GM19328 (cell line): ENCODE results near the gene TSGA10.
"Not testable (repeated sequence)": the region's sequence is repeated elsewhere in the genome, so short reads cannot be mapped to it uniquely, and the experiment has no call there.

Experiments used
- ATAC-seq: cut with Tn5 transposase; IDR thresholded peaks from one replicate; pipeline ENCODE4 v1.9.1; 2021; ENCODE audit warnings: mild to moderate bottlenecking, moderate library complexity; ENCODE audit not compliant: unreplicated experiment

The TSGA10 gene

DNA sequence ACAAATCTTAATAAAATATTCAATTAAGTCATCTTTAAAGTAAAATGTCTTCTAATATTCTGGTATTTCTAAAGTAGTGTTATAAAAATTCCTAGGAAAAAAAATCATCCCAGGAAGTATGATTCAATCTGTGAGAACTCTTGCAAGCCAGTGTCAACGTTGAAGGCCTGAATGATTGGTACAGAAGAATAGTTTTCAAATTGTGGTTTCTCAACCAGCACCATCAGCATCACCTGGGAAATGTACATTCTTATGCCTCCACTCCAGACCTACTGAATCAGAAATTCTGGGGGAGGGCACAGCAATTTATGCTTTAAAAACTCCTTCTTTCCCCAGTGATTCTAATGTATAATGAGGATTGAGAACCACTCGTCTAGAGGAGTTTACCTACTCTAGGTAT, 75.5 kb downstream of the TSGA10 start:
- no peak for ATAC-seq

DNA sequence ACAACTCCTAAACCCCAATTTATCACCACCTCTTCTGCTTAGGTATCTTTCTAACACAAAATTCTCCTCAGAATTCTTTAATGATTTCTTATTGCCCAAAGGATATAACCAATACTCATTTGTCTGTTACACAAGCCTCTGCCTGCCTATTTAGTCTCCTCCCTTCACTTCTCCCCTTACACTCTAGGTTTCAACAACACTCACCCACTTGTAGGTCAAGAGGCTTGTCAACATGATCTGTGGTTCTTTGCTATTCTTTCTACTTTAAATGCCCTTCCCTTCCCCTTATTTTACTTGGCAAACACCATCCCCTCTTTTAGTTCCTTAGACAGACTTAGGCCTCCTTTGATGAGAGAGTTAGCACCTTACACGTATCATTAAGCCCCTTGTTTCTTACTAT, 82.2 kb downstream of the TSGA10 start:
- ATAC-seq: no peak

DNA sequence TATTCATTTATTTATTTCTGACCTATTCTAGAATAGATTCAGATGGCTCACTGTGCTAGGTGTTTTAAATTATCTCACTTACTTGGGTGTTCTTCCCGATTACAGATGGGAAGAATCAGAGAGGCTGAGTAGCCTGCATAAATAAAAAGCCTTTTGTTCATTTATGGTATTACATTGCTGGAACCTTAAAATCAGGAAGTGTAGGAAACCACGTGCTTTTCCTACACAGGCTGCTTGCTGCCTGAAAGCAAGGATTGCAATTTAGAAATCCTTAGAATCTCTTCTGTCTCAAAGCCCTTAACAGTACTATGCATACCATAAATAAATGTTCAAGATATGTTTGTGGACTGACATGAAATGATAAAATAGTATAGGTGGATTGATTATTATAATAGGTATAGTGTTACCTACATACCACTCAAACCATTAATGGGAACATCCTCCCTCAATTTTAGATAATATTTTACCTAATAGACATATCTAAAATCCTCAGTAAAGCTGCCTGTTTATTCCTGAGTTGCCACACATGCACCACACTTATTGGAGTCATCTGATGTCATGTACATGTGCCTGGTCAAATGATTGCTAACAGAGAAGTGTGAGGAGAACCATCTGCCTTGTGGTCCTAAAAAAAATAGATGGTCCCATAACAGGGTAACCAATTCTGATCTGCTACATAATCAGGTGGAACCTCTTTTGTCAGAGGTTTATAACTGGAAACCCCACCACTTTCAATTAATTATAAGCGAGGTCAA, 86.7 kb downstream of the TSGA10 start:
- ATAC-seq: no peak

DNA sequence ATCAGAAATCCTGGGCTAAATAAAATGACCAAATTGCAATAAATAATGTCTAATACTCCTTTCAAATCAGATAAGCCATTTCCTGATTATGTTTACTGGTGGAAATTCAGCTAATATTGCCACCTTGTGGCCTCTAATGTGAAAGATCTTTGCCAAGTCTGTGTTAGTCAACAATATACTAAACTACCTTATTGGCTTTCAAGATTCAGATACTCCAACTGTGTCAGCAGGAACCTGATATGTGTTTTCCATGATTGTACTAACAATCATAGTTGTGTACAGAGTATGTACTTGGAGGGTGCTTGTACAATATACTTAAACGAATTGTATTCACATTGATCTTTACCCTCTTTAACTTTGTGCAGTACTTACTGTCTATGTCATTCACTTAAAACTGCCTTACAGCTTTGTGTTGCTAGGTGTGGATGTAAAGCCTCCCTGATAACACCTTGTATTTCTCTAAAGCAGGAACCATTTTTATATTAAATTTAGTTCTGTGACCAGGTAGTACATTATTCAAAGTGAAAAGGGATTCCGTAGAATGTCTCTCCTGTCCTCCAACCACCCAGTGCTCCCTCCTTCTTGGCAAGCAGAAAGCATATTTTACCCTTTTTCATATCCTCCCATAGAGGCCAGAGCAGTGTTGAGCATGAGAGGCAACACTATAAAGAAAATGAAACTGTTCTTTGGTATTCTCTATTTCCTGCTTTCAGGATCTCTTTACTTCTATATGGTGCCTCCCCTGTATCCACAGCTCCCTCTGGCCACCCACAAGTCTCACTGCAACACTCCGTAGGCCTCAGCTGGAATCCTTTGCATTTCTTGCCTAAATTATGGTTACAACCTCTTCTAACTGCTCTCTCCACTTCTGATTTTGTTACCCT, 88.4 kb downstream of the TSGA10 start:
- ATAC-seq: peak; percentile 91

DNA sequence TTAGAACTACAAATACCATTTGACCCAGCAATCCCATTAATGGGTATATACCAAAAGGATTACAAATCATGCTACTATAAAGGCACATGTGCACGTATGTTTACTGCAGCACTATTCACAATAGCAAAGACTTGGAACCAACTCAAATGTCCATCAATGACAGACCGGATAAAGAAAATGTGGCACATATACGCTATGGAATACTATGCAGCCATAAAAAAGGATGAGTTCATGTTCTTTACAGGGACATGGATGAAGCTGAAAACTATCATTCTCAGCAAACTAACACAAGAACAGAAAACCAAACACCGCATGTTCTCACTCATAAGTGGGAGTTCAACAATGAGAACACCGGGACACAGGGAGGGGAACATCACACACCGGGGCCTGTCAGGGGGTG, 105.6 kb downstream of the TSGA10 start:
- ATAC-seq: not testable (repeated sequence)

DNA sequence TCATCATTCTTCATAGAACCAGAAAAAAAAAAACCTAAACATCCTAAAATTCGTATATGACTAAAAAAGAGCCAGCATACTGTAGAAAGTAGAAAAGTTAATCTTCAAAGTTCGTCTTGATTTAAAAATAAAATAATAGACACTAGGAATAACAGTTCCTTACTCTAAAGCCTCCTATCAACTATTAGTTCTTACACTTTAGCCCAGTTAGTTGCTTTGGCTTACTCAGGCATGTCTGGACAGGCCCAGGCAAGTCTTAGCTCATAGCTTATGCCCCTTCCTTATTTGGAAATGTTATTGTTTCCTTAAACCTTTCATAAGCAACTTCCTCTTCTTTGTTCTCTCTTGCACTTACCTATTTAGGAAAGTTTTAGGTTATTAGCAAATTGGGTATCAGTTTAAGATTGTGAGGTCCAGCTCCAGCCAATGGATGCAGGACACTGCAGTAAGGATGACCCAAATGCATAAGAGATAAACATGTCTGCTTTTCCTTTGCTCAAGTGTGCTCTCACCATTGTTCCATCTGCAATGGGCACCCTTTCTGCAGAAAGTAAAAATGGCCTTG, 113.9 kb downstream of the TSGA10 start:
- ATAC-seq: not testable (repeated sequence)

DNA sequence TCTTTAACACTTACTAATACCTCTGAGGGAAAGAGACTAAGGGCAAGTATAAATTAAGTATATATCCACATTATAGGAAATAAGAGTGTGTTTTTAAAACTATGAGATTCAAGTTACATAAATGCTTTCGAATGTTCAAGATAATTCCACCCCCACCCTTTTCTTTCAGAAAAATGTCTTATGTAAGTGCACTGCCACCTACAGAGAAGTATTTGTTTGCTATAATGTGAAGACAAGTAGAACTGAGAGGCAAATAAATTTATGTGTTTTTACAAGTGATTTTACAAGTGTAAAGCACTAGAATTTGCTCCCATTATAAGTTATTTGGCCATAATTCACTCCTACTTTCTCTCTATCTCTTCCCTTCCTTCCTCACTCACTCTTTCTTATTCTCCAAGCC, 118.8 kb downstream of the TSGA10 start:
- no peak for ATAC-seq

DNA sequence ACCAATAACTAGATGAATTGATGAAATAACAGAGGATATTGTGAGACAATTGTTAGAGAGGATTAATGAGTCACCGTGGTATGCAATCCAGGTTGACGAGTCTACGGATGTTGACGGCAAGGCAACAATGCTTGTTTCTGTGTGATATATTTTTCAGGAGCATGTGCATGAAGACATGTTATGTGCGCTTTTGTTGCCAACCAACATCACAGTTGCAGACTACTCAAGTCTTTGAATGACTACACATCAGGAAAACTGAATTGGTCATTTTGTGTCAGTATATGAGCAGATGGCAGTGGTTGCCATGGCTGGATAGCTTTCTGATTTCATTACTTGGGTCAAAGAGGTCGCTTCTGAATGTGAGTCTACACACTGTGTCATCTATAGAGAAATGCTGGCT, 122.0 kb downstream of the TSGA10 start:
- ATAC-seq: no peak

DNA sequence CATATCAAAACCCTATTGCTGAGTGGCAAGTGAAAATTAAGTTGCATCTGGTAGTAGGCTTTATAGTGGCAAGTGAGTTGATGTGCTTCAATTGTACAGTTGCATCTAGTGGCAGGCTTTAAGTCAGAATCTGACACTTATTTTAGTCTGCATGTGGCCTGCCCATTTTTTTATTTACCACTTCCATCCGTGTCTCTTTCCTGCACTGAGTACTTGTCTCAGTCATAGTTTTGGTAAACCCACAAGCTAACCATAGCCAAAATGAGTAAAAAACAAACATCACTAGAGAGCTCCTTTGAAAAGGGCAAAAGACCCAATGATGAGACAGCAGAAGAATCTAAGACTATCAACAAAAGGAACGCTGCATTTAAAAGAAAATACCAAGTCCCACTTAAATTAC, 122.7 kb downstream of the TSGA10 start:
- ATAC-seq: no peak

DNA sequence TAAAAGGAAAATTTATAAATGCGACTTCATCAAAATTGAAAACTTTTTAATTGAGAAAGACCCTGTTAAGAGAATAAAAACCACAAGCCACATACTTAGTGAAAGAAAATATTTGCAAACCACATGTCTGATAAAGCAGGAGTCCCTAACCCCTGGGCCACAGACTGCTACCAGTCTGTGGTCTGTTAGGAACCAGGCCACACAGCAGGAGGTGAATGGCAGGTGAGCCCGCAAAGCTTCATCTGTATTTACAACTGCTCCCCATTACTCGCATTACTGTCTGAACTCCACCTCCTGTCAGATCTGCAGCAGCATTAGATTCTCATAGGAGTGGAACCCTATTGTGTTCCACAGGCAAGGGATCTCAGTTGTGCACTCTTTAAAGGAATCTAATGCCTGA, 123.3 kb downstream of the TSGA10 start:
- ATAC-seq: no peak

DNA sequence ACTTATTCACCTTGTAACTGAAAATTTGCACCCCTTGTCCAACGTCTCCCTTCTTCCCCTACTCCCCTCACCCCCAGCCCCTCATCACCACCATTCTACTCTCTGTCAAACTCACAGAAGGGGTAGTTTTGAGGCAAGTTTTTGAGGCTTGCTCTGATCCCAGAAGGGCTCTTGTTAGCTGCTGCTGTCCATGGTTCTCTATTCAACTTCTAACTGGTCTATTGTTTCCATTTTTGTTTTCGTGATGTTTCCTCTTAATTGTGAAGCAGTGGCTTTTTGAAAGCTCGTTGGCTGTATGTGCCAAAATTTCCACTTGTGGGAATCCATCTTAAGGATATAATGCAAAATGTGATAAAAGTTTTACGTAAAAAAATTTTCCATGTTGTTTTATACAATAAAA, 126.2 kb downstream of the TSGA10 start:
- ATAC-seq: no peak

DNA sequence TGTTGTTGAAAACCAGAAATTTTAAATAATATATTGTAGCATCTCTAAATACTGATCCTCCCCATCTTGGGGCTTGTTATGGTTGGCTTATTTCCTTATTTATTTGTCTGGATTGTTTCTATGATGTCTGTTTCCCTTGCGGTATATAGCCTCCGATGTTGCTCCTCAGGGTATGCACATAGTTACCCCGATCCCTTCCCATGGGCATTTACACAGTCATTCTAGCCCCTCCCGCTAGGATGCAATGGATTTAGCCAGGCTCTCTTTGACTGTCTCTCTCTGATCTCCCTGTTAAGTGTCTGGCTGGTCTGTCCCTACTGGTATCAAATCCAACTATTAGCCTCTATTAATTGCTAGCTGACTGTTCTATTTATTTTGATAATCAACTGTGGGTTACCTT, 126.9 kb downstream of the TSGA10 start:
- ATAC-seq: no peak

DNA sequence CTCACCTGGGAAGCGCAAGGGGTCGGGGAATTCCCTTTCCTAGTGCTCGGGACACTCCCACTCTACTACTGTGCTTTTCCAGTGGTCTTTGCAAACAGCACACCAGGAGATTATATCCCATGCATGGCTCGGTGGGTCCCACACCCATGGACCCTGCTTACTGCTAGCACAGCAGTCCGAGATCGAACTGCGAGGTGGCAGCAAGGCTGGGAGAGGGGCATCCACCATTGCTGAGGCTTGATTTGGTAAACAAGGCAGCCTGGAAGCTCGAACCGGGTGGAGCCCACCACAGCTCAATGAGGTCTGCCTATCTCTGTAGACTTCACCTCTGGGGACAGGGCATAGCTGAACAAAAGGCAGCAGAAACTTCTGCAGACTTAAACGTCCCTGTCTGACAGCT, 154.0 kb downstream of the TSGA10 start:
- ATAC-seq: no peak

DNA sequence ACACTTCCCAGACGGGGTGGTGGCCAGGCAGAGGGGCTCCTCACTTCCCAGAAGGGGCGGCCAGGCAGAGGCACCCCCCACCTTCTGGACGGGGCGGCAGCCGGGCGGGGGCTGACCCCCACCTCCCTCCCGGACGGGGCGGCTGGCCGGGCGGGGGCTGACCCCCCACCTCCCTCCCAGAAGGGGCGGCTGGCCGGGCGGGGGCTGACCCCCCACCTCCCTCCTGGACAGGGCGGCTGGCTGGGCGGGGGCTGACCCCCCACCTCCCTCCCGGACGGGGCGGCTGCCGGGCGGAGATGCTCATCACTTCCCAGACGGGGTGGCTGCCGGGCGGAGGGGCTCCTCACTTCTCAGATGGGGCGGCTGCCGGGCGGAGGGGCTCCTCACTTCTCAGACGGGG, 166.0 kb downstream of the TSGA10 start:
- not testable (repeated sequence) for ATAC-seq

DNA sequence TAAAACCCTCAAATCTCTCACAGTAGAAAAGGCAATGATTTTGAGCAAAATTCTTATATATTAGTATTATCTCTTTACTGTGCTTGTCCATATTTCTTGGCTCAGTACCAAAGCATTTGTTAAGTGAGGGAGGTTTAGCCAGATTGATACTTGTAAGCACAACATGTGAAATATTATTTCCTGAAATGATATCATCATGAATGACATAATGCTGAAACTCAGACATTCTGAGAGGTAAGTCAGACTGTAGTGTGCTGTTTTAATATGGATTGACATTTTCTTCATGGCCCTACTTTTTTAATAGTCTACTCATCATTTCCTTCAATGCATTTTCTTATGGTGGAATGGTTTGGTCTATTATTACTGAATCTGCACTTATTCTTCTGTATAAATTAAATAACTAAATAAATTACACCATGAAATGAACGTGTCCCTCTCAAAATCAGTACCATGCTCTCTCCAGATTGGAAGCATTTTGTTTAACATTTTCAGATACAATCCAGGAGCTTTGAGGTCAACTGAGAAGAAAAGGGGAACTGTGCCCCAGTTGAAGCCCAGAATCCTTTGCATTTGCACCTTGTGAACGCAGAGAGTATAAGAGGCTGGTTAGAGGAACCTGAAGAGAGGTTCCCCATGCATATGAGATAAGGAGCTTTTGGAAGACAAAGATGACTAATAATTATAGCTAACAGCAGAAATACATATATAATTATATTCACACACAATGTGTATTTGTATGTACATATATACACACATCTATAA, 168.7 kb downstream of the TSGA10 start:
- no peak for ATAC-seq

DNA sequence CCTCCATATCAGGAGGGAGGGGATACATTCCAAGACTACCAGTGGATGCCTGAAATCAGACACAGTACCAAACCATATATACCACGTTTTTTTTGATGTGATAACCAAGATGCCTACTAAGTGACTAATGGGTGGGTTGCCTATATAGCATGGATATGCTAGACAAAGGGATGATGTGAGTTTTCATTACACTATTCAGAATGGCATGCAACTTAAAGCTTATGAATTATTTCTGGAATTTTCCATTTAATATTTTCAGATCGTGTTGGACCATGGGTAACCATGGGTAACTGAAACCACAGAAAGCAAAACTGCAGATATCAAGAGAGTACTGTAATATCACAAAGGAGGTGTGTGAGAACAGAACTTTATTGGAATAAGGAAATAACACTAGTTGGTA, 179.1 kb downstream of the TSGA10 start:
- no peak for ATAC-seq

DNA sequence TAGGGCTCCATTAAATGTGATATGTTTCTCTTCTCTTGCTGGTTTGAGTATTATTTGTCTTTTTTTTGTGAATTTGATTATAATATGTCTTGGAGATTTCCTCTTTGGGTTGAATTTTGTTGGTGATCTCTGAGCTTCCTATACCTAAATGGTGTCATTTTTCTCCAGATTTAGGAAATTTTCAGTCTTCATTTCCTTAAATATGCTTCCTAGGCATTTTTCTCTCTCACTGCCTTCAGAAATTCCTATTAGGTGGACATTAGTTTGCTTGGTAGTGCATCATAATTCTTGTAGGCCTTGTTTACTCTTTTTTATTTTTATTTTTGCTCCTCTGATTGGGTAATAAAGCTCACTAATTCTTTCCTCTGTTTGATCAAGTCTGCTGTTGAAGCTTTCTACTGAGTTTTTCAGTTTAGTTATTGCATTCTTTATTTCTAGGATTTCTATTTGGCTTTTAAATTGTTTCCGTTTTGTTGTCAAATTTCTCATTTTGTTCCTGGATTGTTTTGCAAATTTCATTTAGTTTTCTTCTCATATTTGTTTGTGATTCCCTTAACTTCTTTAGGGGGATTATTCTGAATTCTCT, 182.1 kb downstream of the TSGA10 start:
- no peak for ATAC-seq

DNA sequence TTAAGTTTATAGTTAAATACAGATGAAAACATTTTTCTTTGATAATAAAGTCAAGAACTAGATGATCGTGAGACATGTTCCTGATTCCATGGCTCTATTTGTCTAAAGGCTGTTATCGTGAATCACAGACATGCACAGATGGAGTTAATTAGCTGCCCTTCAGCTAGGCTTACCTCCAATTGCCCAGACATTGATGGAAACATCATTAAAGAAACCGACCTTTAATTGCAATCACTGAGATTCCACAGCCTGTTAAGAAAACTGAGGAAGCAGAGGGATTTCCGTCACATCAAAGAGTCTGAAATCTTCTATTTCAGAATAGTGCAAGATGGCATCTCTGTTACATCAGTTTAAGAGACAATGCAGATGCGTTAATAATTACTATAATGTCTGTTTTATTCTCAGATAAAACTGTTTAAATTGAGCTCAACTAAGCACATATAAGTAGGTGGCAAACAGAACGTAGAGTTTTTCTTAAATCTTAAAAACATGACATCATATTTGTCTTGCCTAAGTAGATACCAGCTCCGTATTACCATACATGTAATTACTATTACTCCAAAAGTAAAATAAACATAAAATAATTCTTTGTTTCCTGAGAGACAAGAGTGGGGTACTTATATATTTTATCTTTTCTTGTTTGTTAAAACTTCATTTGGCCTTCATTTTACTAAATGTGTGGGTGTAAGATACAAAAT, 194.8 kb downstream of the TSGA10 start:
- no peak for ATAC-seq

DNA sequence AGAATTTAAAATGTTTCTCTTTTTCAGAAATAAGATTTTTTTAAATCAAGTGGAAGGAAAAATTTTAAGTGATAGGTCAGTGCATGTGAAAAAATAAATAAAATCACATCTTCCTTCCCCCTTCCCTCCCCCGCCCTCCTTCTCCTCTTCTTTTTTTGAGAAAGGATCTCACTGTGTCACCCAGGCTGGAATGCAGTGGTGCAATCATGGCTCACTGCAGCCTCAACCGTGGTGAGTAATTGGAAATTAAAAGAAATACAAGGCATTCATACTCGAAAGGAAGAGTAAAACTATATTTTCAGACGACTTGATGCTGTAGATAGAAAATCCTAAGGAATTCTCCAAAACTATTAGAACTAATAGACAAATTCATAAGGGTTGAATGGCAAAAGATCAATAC, 201.8 kb downstream of the TSGA10 start:
- no peak for ATAC-seq
